Measurements from ENCODE around the gene NUAK2.

The NUAK2 gene

GRCh38 chr1:205323794-205324193, 2.2 kb upstream of the NUAK2 start:
- in situ Hi-C loops (cut with MboI; ENCODE audit: low sequenced_read_pairs), result loop anchor here (5.0 kb wide), 1 partner anchor 41 kb away; no protein-coding TSS in a partner anchor

- in situ Hi-C loops (cut with MboI; ENCODE audit: low sequenced_read_pairs), result loop anchor here (5.0 kb wide), 1 partner anchor 40 kb away; no protein-coding TSS in a partner anchor
Measured at GRCh38 chr1:205321959-205322283, 376 bp upstream of the NUAK2 start.

GRCh38 chr1:205319081-205320018, 2.2 kb downstream of the NUAK2 start:
- in situ Hi-C loops (cut with MboI; ENCODE audit: low sequenced_read_pairs), result loop anchor here (5.0 kb wide), 1 partner anchor 37 kb away; no protein-coding TSS in a partner anchor

- in situ Hi-C loops (cut with MboI; ENCODE audit: low sequenced_read_pairs), result no loop called here
Measured at GRCh38 chr1:205318231-205318991, 3.1 kb downstream of the NUAK2 start.

- in situ Hi-C loops (cut with MboI; ENCODE audit: low sequenced_read_pairs), result no loop called here
Measured at GRCh38 chr1:205317311-205317917, 4.1 kb downstream of the NUAK2 start.

GRCh38 chr1:205316161-205316566, 5.4 kb downstream of the NUAK2 start:
- in situ Hi-C loops (cut with MboI; ENCODE audit: low sequenced_read_pairs), result no loop called here

- in situ Hi-C loops (cut with MboI; ENCODE audit: low sequenced_read_pairs), result no loop called here
Measured at GRCh38 chr1:205315008-205315618, 6.4 kb downstream of the NUAK2 start.

GRCh38 chr1:205313563-205314308, 7.8 kb downstream of the NUAK2 start:
- in situ Hi-C loops (cut with MboI; ENCODE audit: low sequenced_read_pairs), result no loop called here

- in situ Hi-C loops (cut with MboI; ENCODE audit: low sequenced_read_pairs), result no loop called here
Measured at GRCh38 chr1:205312866-205313562, 8.5 kb downstream of the NUAK2 start.

- in situ Hi-C loops (cut with MboI; ENCODE audit: low sequenced_read_pairs), result no loop called here
Measured at GRCh38 chr1:205310976-205311704, 10.4 kb downstream of the NUAK2 start.

GRCh38 chr1:205309741-205310140, 11.8 kb downstream of the NUAK2 start:
- in situ Hi-C loops (cut with MboI; ENCODE audit: low sequenced_read_pairs), result no loop called here

GRCh38 chr1:205306929-205307566, 14.5 kb downstream of the NUAK2 start:
- in situ Hi-C loops (cut with MboI; ENCODE audit: low sequenced_read_pairs), result no loop called here

- in situ Hi-C loops (cut with MboI; ENCODE audit: low sequenced_read_pairs), result no loop called here
Measured at GRCh38 chr1:205304695-205305070, 16.9 kb downstream of the NUAK2 start.

GRCh38 chr1:205304046-205304694, 17.4 kb downstream of the NUAK2 start:
- in situ Hi-C loops (cut with MboI; ENCODE audit: low sequenced_read_pairs), result no loop called here

- in situ Hi-C loops (cut with MboI; ENCODE audit: low sequenced_read_pairs), result no loop called here
Measured at GRCh38 chr1:205303247-205303888, 18.2 kb downstream of the NUAK2 start.

GRCh38 chr1:205301842-205302588, 19.5 kb downstream of the NUAK2 start:
- in situ Hi-C loops (cut with MboI; ENCODE audit: low sequenced_read_pairs), result no loop called here

Measured in HL-60/S4 treated with phorbol 12-myristate 13-acetate at 8.2 ng/mL for 4 days and 3 days (cell line).